IMR-90 (cell line): ENCODE results near the gene AP2A1. TPM values are rescaled to one million over a fixed set of nuclear protein-coding genes. Genes with fewer than 3 reads are reported as not detected.

Experiments
- ATAC-seq: fragments of 200-7000 bp; cut with Tn5 transposase; 2 replicates; pipeline ENCODE4 v1.9.1; 2020; ENCODE audit warnings: low read depth, mild to moderate bottlenecking, moderate library complexity
- BruUV-seq: library from RNA; stranded (reverse); fragments of 400-500 nt; replicated peaks from 2 replicates; lab custom pipeline; 2021; lab: Mats Ljungman, UMichigan
- CTCF ChIA-PET: fragments of 300-600 bp; formaldehyde crosslinking; extraction: SDS; loops from one replicate; lab custom pipeline; 2021; ENCODE audit warnings: antibody characterized with exemption; lab: Yijun Ruan, JAX
- POLR2A ChIA-PET: fragments of 300-600 bp; sonication (Branson Sonifier 250); formaldehyde crosslinking; loops from one replicate; lab custom pipeline; 2022; ENCODE audit warnings: antibody characterized with exemption; ENCODE audit not compliant: unreplicated experiment; lab: Charles Lee
- DNase-seq: peaks from one replicate; pipeline ENCODE4 v3.0.0; 2013
- H2AFZ ChIP-seq: replicated peaks from 2 replicates; pipeline ENCODE3; 2013; ENCODE audit warnings: low read length, mild to moderate bottlenecking; ENCODE audit not compliant: poor library complexity
- H2AK5ac ChIP-seq: 2 replicates; pipeline ENCODE4 v1.6.1; 2013; ENCODE audit warnings: low read depth, low read length, inconsistent platforms
- H2AK9ac ChIP-seq: replicated peaks from 2 replicates; pipeline ENCODE3; 2013; ENCODE audit warnings: mild to moderate bottlenecking, low read depth, low read length, moderate library complexity; ENCODE audit not compliant: poor library complexity
- H2BK120ac ChIP-seq: 2 replicates; pipeline ENCODE4 v1.6.1; 2013; ENCODE audit warnings: low read depth, low read length, inconsistent platforms
- H2BK15ac ChIP-seq: 3 replicates; pipeline ENCODE4 v1.6.1; 2013; ENCODE audit warnings: low read depth, low read length, inconsistent platforms
- H2BK20ac ChIP-seq: 2 replicates; pipeline ENCODE4 v1.6.1; 2013; ENCODE audit warnings: low read depth, mild to moderate bottlenecking, inconsistent platforms, low read length, moderate library complexity
- H2BK5ac ChIP-seq: 2 replicates; pipeline ENCODE4 v1.6.1; 2013; ENCODE audit warnings: mild to moderate bottlenecking, low read depth, low read length, inconsistent platforms; ENCODE audit not compliant: poor library complexity, severe bottlenecking
- H3K14ac ChIP-seq: replicated peaks from 2 replicates; pipeline ENCODE4 v1.6.1; 2013; ENCODE audit warnings: low read depth, low read length, inconsistent platforms
- H3K18ac ChIP-seq: 2 replicates; pipeline ENCODE4 v1.6.1; 2013; ENCODE audit warnings: low read depth, low read length, control low read depth
- H3K23ac ChIP-seq: 2 replicates; pipeline ENCODE4 v1.6.1; 2013; ENCODE audit warnings: low read depth, low read length, inconsistent platforms
- H3K27ac ChIP-seq: 2 replicates; pipeline ENCODE4 v1.5.1; 2013; ENCODE audit warnings: mild to moderate bottlenecking, control low read depth, low read length; ENCODE audit not compliant: insufficient read depth
- H3K27me3 ChIP-seq: 2 replicates; pipeline ENCODE4 v1.6.1; 2013; ENCODE audit warnings: low read length; ENCODE audit not compliant: control insufficient read depth, insufficient read depth
- H3K36me3 ChIP-seq: 2 replicates; pipeline ENCODE4 v1.6.1; 2013; ENCODE audit warnings: low read length, mixed read lengths; ENCODE audit not compliant: control insufficient read depth, insufficient read depth
- H3K4ac ChIP-seq: 2 replicates; pipeline ENCODE4 v1.6.1; 2013; ENCODE audit warnings: low read depth, low read length, inconsistent platforms
- H3K4me1 ChIP-seq: 2 replicates; pipeline ENCODE4 v1.6.1; 2013; ENCODE audit warnings: low read length, mixed read lengths; ENCODE audit not compliant: control insufficient read depth, insufficient read depth
- H3K4me2 ChIP-seq: 2 replicates; pipeline ENCODE4 v1.6.1; 2013; ENCODE audit warnings: low read depth, mild to moderate bottlenecking, control low read depth, low read length, moderate library complexity
- H3K4me3 ChIP-seq: 2 replicates; pipeline ENCODE4 v1.5.1; 2013; ENCODE audit warnings: low read depth, mild to moderate bottlenecking, control low read depth, low read length, moderate library complexity; ENCODE audit not compliant: insufficient read depth
- H3K56ac ChIP-seq: 2 replicates; pipeline ENCODE4 v1.6.1; 2013; ENCODE audit warnings: low read length, inconsistent platforms; ENCODE audit not compliant: insufficient read depth; ENCODE audit errors: extremely low read depth
- H3K79me1 ChIP-seq, 2 experiments: 2 replicates each; pipeline ENCODE4 v1.6.1; 2013; ENCODE audit warnings: low read length in 2 of 2, inconsistent platforms in 1 of 2, low read depth in 1 of 2
- H3K9ac ChIP-seq: 2 replicates; pipeline ENCODE4 v1.6.1; 2013; ENCODE audit warnings: low read depth, low read length, control low read depth
- H3K9me1 ChIP-seq: 2 replicates; pipeline ENCODE4 v1.6.1; 2013; ENCODE audit warnings: low read length, inconsistent platforms; ENCODE audit not compliant: insufficient read depth
- H3K9me3 ChIP-seq: 2 replicates; pipeline ENCODE4 v1.6.1; 2013; ENCODE audit warnings: low read length; ENCODE audit not compliant: control insufficient read depth, insufficient read depth
- H4K20me1 ChIP-seq: 2 replicates; pipeline ENCODE4 v1.6.1; 2013; ENCODE audit warnings: low read length, inconsistent platforms; ENCODE audit not compliant: insufficient read depth
- H4K5ac ChIP-seq: 2 replicates; pipeline ENCODE4 v1.6.1; 2013; ENCODE audit warnings: mild to moderate bottlenecking, low read depth, low read length, control low read depth
- H4K8ac ChIP-seq, 2 experiments: 2 replicates each; pipeline ENCODE4 v1.6.1; 2013; ENCODE audit warnings: low read depth in 2 of 2, low read length in 2 of 2, control low read depth in 1 of 2, inconsistent platforms in 1 of 2
- H4K91ac ChIP-seq: 2 replicates; pipeline ENCODE4 v1.6.1; 2013; ENCODE audit warnings: low read depth, low read length, inconsistent platforms; ENCODE audit not compliant: insufficient read depth
- CEBPB ChIP-seq: IDR thresholded peaks from 2 replicates; pipeline ENCODE4 v1.6.1; 2012; ENCODE audit warnings: low read depth, low read length, improper control_type of control experiment
- CHD1 ChIP-seq: IDR thresholded peaks from 2 replicates; pipeline ENCODE4 v1.6.1; 2012; ENCODE audit warnings: low read depth, low read length, improper control_type of control experiment
- FOS ChIP-seq: fragments of 150-350 bp; IDR thresholded peaks from 2 replicates; pipeline ENCODE4 v1.6.1; 2016; ENCODE audit warnings: low read depth, low read length
- MAFK ChIP-seq: IDR thresholded peaks from 2 replicates; pipeline ENCODE4 v1.6.1; 2012; ENCODE audit warnings: low read depth, low read length, improper control_type of control experiment
- MXI1 ChIP-seq: IDR thresholded peaks from 2 replicates; pipeline ENCODE4 v1.6.1; 2012; ENCODE audit warnings: low read depth, mild to moderate bottlenecking, low read length, moderate library complexity, borderline replicate concordance
- NFE2L2 ChIP-seq: fragments of 150-350 bp; IDR thresholded peaks from 2 replicates; pipeline ENCODE4 v1.6.1; 2016; ENCODE audit warnings: low read depth, mild to moderate bottlenecking, low read length
- RAD21 ChIP-seq: IDR thresholded peaks from 2 replicates; pipeline ENCODE4 v1.6.1; 2012; ENCODE audit warnings: low read length, improper control_type of control experiment
- RFX5 ChIP-seq: IDR thresholded peaks from 2 replicates; pipeline ENCODE4 v1.8.0; 2012; ENCODE audit warnings: low read depth, mild to moderate bottlenecking, low read length, moderate library complexity
- SMC3 ChIP-seq: fragments of 150-350 bp; IDR thresholded peaks from 2 replicates; pipeline ENCODE4 v1.6.1; 2016; ENCODE audit warnings: low read depth, mild to moderate bottlenecking, antibody characterized with exemption, low read length, moderate library complexity
- WGBS, 2 experiments: methylation state at CpG; one replicate each; pipeline versions ENCODE4 v1.1.5 to v1.1.7; 2013; ENCODE audit warnings: missing lambda C conversion rate in 2 of 2; ENCODE audit not compliant: insufficient read length in 1 of 2; ENCODE audit errors: extremely low coverage in 2 of 2; 5-methylcytosine and 5-hydroxymethylcytosine counted together
- dilution Hi-C: fragments of 300-500 bp; cut with HindIII; formaldehyde crosslinking; loops from one replicate; pipeline ENCODE4 v1.14.3; 2018; ENCODE audit warnings: low sequenced_read_pairs; ENCODE audit not compliant: unreplicated experiment
- in situ Hi-C: fragments of 300-500 bp; cut with MboI; formaldehyde crosslinking; loops from 3 replicates; pipeline ENCODE4 v1.14.3; 2019; ENCODE audit warnings: low sequenced_read_pairs, inconsistent platforms, mixed read lengths
- intact Hi-C: fragments of 100-400 bp; cut with micrococcal nuclease; formaldehyde crosslinking; loops from 2 replicates; pipeline ENCODE4 v1.10.0; 2022
- polyA plus RNA-seq, 3 experiments: library from polyadenylated mRNA; depleted of rRNA; stranded (reverse); fragments of >200 nt; gene quantifications; 2 replicates each; pipeline ENCODE4 v1.2.3, GENCODE V29; 2012; ENCODE audit warnings: low replicate concordance in 1 of 3
- total RNA-seq: library from RNA; depleted of rRNA; stranded (reverse); fragments of >200 nt; gene quantifications from 2 replicates; pipeline ENCODE4 v1.2.3, GENCODE V29; 2012
- TF ChIP-seq, protein P1 (sequence below): fragments of 150-350 bp; IDR thresholded peaks from 2 replicates; pipeline ENCODE4 v1.6.1; 2016; ENCODE audit warnings: low read depth, mild to moderate bottlenecking, low read length, moderate library complexity, borderline replicate concordance
- TF ChIP-seq, protein P2 (sequence below): conservative IDR thresholded peaks from 2 replicates; pipeline ENCODE4 v1.5.1; 2012; ENCODE audit warnings: mild to moderate bottlenecking, low read depth, low read length, improper control_type of control experiment

Gene AP2A1
- total and polyA plus RNA-seq, 2 of the 4 experiments (the other 2 are of a cell fraction) = 40.7 to 122 TPM

DNA sequence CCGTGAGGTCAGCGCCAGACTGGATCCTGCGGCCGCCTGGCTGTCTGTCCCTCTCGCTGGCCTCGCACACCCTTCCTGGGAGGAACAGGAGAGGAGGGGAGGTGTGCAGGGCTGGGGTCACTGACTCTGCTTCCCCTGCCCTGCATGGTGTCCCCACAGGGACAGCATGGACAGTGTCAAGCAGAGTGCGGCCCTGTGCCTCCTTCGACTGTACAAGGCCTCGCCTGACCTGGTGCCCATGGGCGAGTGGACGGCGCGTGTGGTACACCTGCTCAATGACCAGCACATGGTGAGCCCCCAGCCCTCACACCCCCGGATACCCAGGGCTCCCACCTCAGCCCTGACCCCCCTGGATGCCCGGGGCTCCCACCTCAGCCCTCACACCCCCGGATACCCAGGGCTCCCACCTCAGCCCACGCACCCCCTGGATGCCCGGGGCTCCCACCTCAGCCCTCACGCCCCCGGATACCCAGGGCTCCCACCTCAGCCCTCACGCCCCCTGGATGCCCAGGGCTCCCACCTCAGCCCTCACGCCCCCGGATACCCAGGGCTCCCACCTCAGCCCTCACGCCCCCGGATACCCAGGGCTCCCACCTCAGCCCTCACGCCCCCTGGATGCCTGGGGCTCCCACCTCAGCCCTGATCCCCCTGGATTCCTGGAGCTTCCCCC lies 25.1 kb downstream of the AP2A1 start:
- Histone ChIP-seq H3K79me1 (peaks cover 14 to 48% of the 10 kb centered on the region in 2 experiments), H3K14ac (no peak overlapping the region), H4K91ac (no peak overlapping the region), H2AK5ac (no peak overlapping the region), H4K20me1 (peaks cover 31% of the 10 kb centered on the region), H2BK15ac (no peak overlapping the region), H3K56ac (no peak overlapping the region), H4K5ac (no peak overlapping the region), H2AFZ (no peak overlapping the region), H3K4me3 (no peak overlapping the region), H3K9me3 (no peaks in the 10 kb centered on the region), H3K27ac (no peak overlapping the region), H2AK9ac (no peak overlapping the region), H3K9me1 (peaks cover 11% of the 10 kb centered on the region; the same call in 1 of the 2 replicates), H3K4me2 (no peak overlapping the region), H2BK20ac (no peak overlapping the region), H3K4ac (no peak overlapping the region), H3K18ac (no peak overlapping the region), H3K4me1 (peaks cover 2% of the 10 kb centered on the region; the same call in 1 of the 2 replicates), H3K9ac (no peak overlapping the region), H3K23ac (no peak overlapping the region), H2BK5ac (no peak overlapping the region), H3K27me3 (no peaks in the 10 kb centered on the region), H4K8ac (no peak overlapping the region), H2BK120ac (no peak overlapping the region), H3K36me3 (peaks cover 65% of the 10 kb centered on the region)
- in situ Hi-C loops (no loop called here), intact Hi-C loops (no loop called here), dilution Hi-C loops (no loop called here)
- ChIA-PET CTCF (no interaction called here), POLR2A (no interaction called here)
- TF ChIP-seq CHD1 (no peak), CEBPB (no peak), MAFK (no peak), MXI1 (no peak), FOS (no peak), NFE2L2 (no peak), RFX5 (no peak), RAD21 (no peak), SMC3 (no peak)
- TF ChIP-seq, protein P1, sequence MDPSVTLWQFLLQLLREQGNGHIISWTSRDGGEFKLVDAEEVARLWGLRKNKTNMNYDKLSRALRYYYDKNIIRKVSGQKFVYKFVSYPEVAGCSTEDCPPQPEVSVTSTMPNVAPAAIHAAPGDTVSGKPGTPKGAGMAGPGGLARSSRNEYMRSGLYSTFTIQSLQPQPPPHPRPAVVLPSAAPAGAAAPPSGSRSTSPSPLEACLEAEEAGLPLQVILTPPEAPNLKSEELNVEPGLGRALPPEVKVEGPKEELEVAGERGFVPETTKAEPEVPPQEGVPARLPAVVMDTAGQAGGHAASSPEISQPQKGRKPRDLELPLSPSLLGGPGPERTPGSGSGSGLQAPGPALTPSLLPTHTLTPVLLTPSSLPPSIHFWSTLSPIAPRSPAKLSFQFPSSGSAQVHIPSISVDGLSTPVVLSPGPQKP = no peak
- TF ChIP-seq, protein P2, sequence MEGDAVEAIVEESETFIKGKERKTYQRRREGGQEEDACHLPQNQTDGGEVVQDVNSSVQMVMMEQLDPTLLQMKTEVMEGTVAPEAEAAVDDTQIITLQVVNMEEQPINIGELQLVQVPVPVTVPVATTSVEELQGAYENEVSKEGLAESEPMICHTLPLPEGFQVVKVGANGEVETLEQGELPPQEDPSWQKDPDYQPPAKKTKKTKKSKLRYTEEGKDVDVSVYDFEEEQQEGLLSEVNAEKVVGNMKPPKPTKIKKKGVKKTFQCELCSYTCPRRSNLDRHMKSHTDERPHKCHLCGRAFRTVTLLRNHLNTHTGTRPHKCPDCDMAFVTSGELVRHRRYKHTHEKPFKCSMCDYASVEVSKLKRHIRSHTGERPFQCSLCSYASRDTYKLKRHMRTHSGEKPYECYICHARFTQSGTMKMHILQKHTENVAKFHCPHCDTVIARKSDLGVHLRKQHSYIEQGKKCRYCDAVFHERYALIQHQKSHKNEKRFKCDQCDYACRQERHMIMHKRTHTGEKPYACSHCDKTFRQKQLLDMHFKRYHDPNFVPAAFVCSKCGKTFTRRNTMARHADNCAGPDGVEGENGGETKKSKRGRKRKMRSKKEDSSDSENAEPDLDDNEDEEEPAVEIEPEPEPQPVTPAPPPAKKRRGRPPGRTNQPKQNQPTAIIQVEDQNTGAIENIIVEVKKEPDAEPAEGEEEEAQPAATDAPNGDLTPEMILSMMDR = no peak
- DNase-seq (no peak), ATAC-seq (no peak)
- no TSS peak for BruUV-seq
- 95% methylated on average over 11 of the region's 26 CpGs; no CpG with 5 or more reads in 1 of the 2 experiments for WGBS, 2 experiments
